Small intestine (tissue), 7 donors: ENCODE results near the gene FXYD4. TPM values are rescaled to one million over a fixed set of nuclear protein-coding genes. Genes with fewer than 3 reads are reported as not detected.

Source experiments
- DNase-seq, 2 donors: peaks; one replicate each; pipeline versions ENCODE4 v3.0.0 to v3.0.0-alpha.2; 2013
- FAIRE-seq: peaks from 2 replicates; lab custom pipeline; 2012; peaks lifted over from hg19 to GRCh38; lab: Jason Lieb, UNC
- H3K27ac ChIP-seq, 3 donors: one replicate each; pipeline ENCODE4 v1.5.1; 2013; ENCODE audit warnings: low read length in 2 of 3, mild to moderate bottlenecking in 2 of 3, control low read depth in 1 of 3, inconsistent platforms in 1 of 3, low read depth in 1 of 3, moderate library complexity in 1 of 3
- H3K27me3 ChIP-seq, 3 donors: one replicate each; pipeline ENCODE4 v1.6.1; 2013; ENCODE audit warnings: low read length in 3 of 3, inconsistent platforms in 1 of 3; ENCODE audit not compliant: control insufficient read depth in 3 of 3, insufficient read depth in 3 of 3
- H3K36me3 ChIP-seq, 3 donors: one replicate each; pipeline ENCODE4 v1.6.1; 2013; ENCODE audit warnings: low read length in 3 of 3, inconsistent platforms in 1 of 3, low read depth in 1 of 3, mild to moderate bottlenecking in 1 of 3, moderate library complexity in 1 of 3; ENCODE audit not compliant: control insufficient read depth in 3 of 3, insufficient read depth in 2 of 3
- H3K4me1 ChIP-seq, 3 donors: one replicate each; pipeline ENCODE4 v1.6.1; 2013; ENCODE audit warnings: low read length in 2 of 3, inconsistent platforms in 1 of 3, low read depth in 1 of 3, mild to moderate bottlenecking in 1 of 3, moderate library complexity in 1 of 3; ENCODE audit not compliant: control insufficient read depth in 3 of 3, insufficient read depth in 2 of 3
- H3K4me3 ChIP-seq, 3 donors: one replicate each; pipeline ENCODE4 v1.5.1; 2013; ENCODE audit warnings: low read length in 3 of 3, control low read depth in 1 of 3, inconsistent platforms in 1 of 3, low read depth in 1 of 3, mild to moderate bottlenecking in 1 of 3, moderate library complexity in 1 of 3
- H3K9me3 ChIP-seq, 2 donors: one replicate each; pipeline ENCODE4 v1.6.1; 2013; ENCODE audit warnings: low read depth in 1 of 2, low read length in 1 of 2; ENCODE audit not compliant: control insufficient read depth in 2 of 2, insufficient read depth in 1 of 2
- WGBS, 3 donors: extraction: QIAGEN DNeasy Blood & Tissue Kit; methylation state at CpG; one replicate each; pipeline ENCODE4 v1.1.7; 2013; 5-methylcytosine and 5-hydroxymethylcytosine counted together
- polyA plus RNA-seq, 4 donors: library from polyadenylated mRNA; stranded (reverse) in 3 of 4; unstranded in 1 of 4; fragments of 200-250 nt in 3 of 4; fragments of 120-200 nt in 1 of 4; gene quantifications; one replicate each; pipeline versions ENCODE4 v1.2.1 to v1.2.3, GENCODE V29; 2013
- donor health status: healthy with polysubstance abuse.
- donor health status: control.
- donor health status: control.
- donor health status: Bipolar disorder and iron deficiency.
- donor health status: healthy.

The FXYD4 gene
- polyA plus RNA-seq, 4 donors: 0.10 TPM; not detected in 3

- Histone ChIP-seq H3K36me3 (no peaks in the 10 kb centered on the region), H3K27ac (no peak overlapping the region), H3K9me3 (no peaks in the 10 kb centered on the region), H3K4me3 (no peak overlapping the region), H3K27me3 (peaks cover 0 to 13% (median 0%) of the 10 kb centered on the region in 3 donors), H3K4me1 (no peaks in the 10 kb centered on the region)
- FAIRE-seq: no peak
- 53 to 55% (median 53%) methylated on average over 13 of the region's 13 CpGs for WGBS, 3 donors
- peak; percentile 89 to 90 for DNase-seq
These were observed 22.7 kb upstream of the FXYD4 start for GRCh38 chr10:43348511-43349312.

- Histone ChIP-seq H3K9me3 (no peaks in the 10 kb centered on the region), H3K27me3 (peaks cover 0 to 13% (median 0%) of the 10 kb centered on the region in 3 donors), H3K27ac (no peak overlapping the region), H3K4me3 (no peak overlapping the region), H3K4me1 (no peaks in the 10 kb centered on the region), H3K36me3 (no peaks in the 10 kb centered on the region)
- 14 to 47% (median 30%) methylated on average over 7 of the region's 7 CpGs for WGBS, 3 donors
- no peak for FAIRE-seq
- DNase-seq: peak; percentile 28 to 73
These were observed 21.3 kb upstream of the FXYD4 start for GRCh38 chr10:43350156-43350555.

- Histone ChIP-seq H3K9me3 (no peaks in the 10 kb centered on the region), H3K27me3 (peaks cover 0 to 13% (median 0%) of the 10 kb centered on the region in 3 donors), H3K4me3 (no peak overlapping the region), H3K27ac (no peak overlapping the region), H3K36me3 (no peaks in the 10 kb centered on the region), H3K4me1 (no peaks in the 10 kb centered on the region)
- WGBS, 3 donors: 27 to 42% (median 32%) methylated on average over 31 to 34 of the region's 34 CpGs
- FAIRE-seq: no peak
- DNase-seq: no peak
These were observed 20.8 kb upstream of the FXYD4 start for GRCh38 chr10:43350686-43351085.

GRCh38 chr10:43351301-43351700 is 20.1 kb upstream of the FXYD4 start:
- no peak for DNase-seq
- no peak overlapping the region for H3K27ac ChIP-seq
- no peaks in the 10 kb centered on the region for H3K4me1 ChIP-seq
- H3K36me3 ChIP-seq: no peaks in the 10 kb centered on the region
- no peaks in the 10 kb centered on the region for H3K9me3 ChIP-seq
- no peak for FAIRE-seq
- peaks cover 0 to 13% (median 0%) of the 10 kb centered on the region in 3 donors for H3K27me3 ChIP-seq
- WGBS, 3 donors: 39 to 65% (median 64%) methylated on average over 11 to 14 of the region's 14 CpGs
- no peak overlapping the region for H3K4me3 ChIP-seq

- 24 to 55% (median 37%) methylated on average over 7 of the region's 7 CpGs for WGBS, 3 donors
- peaks cover 0 to 13% (median 0%) of the 10 kb centered on the region in 3 donors for H3K27me3 ChIP-seq
- no peaks in the 10 kb centered on the region for H3K9me3 ChIP-seq
- no peak overlapping the region for H3K27ac ChIP-seq
- DNase-seq: no peak
- no peaks in the 10 kb centered on the region for H3K4me1 ChIP-seq
- no peak overlapping the region for H3K4me3 ChIP-seq
- no peaks in the 10 kb centered on the region for H3K36me3 ChIP-seq
- FAIRE-seq: no peak
These were observed 18.5 kb upstream of the FXYD4 start for GRCh38 chr10:43352951-43353350.

GRCh38 chr10:43353495-43354329 is 17.7 kb upstream of the FXYD4 start:
- H3K4me1 ChIP-seq: no peaks in the 10 kb centered on the region
- 19 to 42% (median 30%) methylated on average over 3 of the region's 3 CpGs for WGBS, 3 donors
- H3K27ac ChIP-seq: no peak overlapping the region
- FAIRE-seq: no peak
- H3K4me3 ChIP-seq: no peak overlapping the region
- peaks cover 0 to 13% (median 0%) of the 10 kb centered on the region in 3 donors for H3K27me3 ChIP-seq
- no peaks in the 10 kb centered on the region for H3K9me3 ChIP-seq
- no peaks in the 10 kb centered on the region for H3K36me3 ChIP-seq
- no peak for DNase-seq

- WGBS, 3 donors: 58 to 71% (median 59%) methylated on average over 2 of the region's 2 CpGs
- Histone ChIP-seq H3K27ac (no peak overlapping the region), H3K4me3 (no peak overlapping the region), H3K36me3 (no peaks in the 10 kb centered on the region), H3K4me1 (no peaks in the 10 kb centered on the region), H3K27me3 (peaks cover 0 to 13% (median 0%) of the 10 kb centered on the region in 3 donors), H3K9me3 (no peaks in the 10 kb centered on the region)
- peak in 1 of 2 donors; percentile 39 for DNase-seq
- FAIRE-seq: no peak
These were observed 17.2 kb upstream of the FXYD4 start for GRCh38 chr10:43354330-43354635.

- no peaks in the 10 kb centered on the region for H3K36me3 ChIP-seq
- H3K9me3 ChIP-seq: no peaks in the 10 kb centered on the region
- H3K4me3 ChIP-seq: no peak overlapping the region
- H3K27me3 ChIP-seq: peaks cover 0 to 11% (median 0%) of the 10 kb centered on the region in 3 donors
- H3K27ac ChIP-seq: no peak overlapping the region
- no peaks in the 10 kb centered on the region for H3K4me1 ChIP-seq
- DNase-seq: no peak
- FAIRE-seq: no peak
- 26 to 34% (median 26%) methylated on average over 2 of the region's 2 CpGs for WGBS, 3 donors
These were observed 16.5 kb upstream of the FXYD4 start for GRCh38 chr10:43354879-43355380.
